Measurements from ENCODE around the gene BCKDHA.
"Not testable (repeated sequence)": the region's sequence is repeated elsewhere in the genome, so short reads cannot be mapped to it uniquely, and the experiment has no call there.

BCKDHA gene

GRCh38 chr19:41443813-41444455, 46.3 kb downstream of the BCKDHA start:
- no peak for DNase-seq (ENCODE audit: low read depth in 2 of 2)

- DNase-seq (ENCODE audit: low read depth in 2 of 2), result no peak
These were observed 48.0 kb downstream of the BCKDHA start for GRCh38 chr19:41445575-41445974.

GRCh38 chr19:41447732-41448332, 50.2 kb downstream of the BCKDHA start:
- DNase-seq (ENCODE audit: low read depth in 2 of 2), result no peak

- peak; percentile 47 for DNase-seq (ENCODE audit: low read depth in 2 of 2)
These were observed 51.7 kb downstream of the BCKDHA start for GRCh38 chr19:41449079-41449864.

- no peak for DNase-seq (ENCODE audit: low read depth in 2 of 2)
These were observed 52.2 kb downstream of the BCKDHA start for GRCh38 chr19:41449865-41450178.

- DNase-seq (ENCODE audit: low read depth in 2 of 2), result no peak
These were observed 55.1 kb downstream of the BCKDHA start for GRCh38 chr19:41452584-41453275.

GRCh38 chr19:41455936-41456335, 58.3 kb downstream of the BCKDHA start:
- no peak for DNase-seq (ENCODE audit: low read depth in 2 of 2)

- DNase-seq (ENCODE audit: low read depth in 2 of 2), result no peak
These were observed 58.8 kb downstream of the BCKDHA start for GRCh38 chr19:41456342-41456918.

- no peak for DNase-seq (ENCODE audit: low read depth in 2 of 2)
These were observed 59.6 kb downstream of the BCKDHA start for GRCh38 chr19:41457241-41457640.

GRCh38 chr19:41462497-41462896, 64.9 kb downstream of the BCKDHA start:
- DNase-seq (ENCODE audit: low read depth in 2 of 2), result no peak

GRCh38 chr19:41463257-41464256, 65.9 kb downstream of the BCKDHA start:
- not testable (repeated sequence) for DNase-seq (ENCODE audit: low read depth in 2 of 2)

Measured in activated CD8-positive, alpha-beta memory T cell treated with anti-CD3 and anti-CD28 coated beads for 4 hours (primary cell).